AG04449 (cell line): Measurements from ENCODE around the gene CHN2.

Experiments
- CTCF ChIA-PET: fragments of 350-600 bp; formaldehyde crosslinking; extraction: SDS; loops from one replicate; lab custom pipeline; 2021; ENCODE audit warnings: antibody characterized with exemption; lab: Yijun Ruan, JAX
- POLR2A ChIA-PET: fragments of 400-600, 350-600 bp; formaldehyde crosslinking; extraction: SDS; loops from one replicate; lab custom pipeline; 2020; ENCODE audit warnings: antibody characterized with exemption, inconsistent platforms; lab: Yijun Ruan, JAX
- DNase-seq: peaks from one replicate; pipeline ENCODE4 v3.0.0-alpha.2; 2010; ENCODE audit warnings: low read depth, low spot score
- H3K4me3 ChIP-seq: 2 replicates; pipeline ENCODE4 v1.5.1; 2011; ENCODE audit warnings: low read depth, mild to moderate bottlenecking, control low read depth, low read length
- CTCF ChIP-seq: IDR thresholded peaks from one replicate; pipeline ENCODE4 v1.5.1; 2011; ENCODE audit warnings: mild to moderate bottlenecking, moderate library complexity, low read length, control low read depth, inconsistent platforms; ENCODE audit not compliant: insufficient read depth; ENCODE audit errors: missing control alignments

The CHN2 gene

GRCh38 chr7:29253225-29253624 is 58.6 kb downstream of the CHN2 start:
- no peak for TF ChIP-seq CTCF
- CTCF ChIA-PET, result no interaction called here
- DNase-seq, result no peak

GRCh38 chr7:29254591-29254990 is 60.0 kb downstream of the CHN2 start:
- DNase-seq, result no peak
- POLR2A ChIA-PET, result no interaction called here
- CTCF ChIA-PET, result no interaction called here

More at GRCh38 chr7:29253225-29253624, 58.6 kb downstream of the CHN2 start:
- POLR2A ChIA-PET, result no interaction called here
- no peak overlapping the region for H3K4me3 ChIP-seq

GRCh38 chr7:29255199-29255878 is 60.8 kb downstream of the CHN2 start:
- ChIA-PET POLR2A (no interaction called here), CTCF (no interaction called here)
- no peak for DNase-seq
- no peak overlapping the region for H3K4me3 ChIP-seq
- TF ChIP-seq CTCF, result no peak

More at GRCh38 chr7:29254591-29254990, 60.0 kb downstream of the CHN2 start:
- TF ChIP-seq CTCF, result no peak
- H3K4me3 ChIP-seq, result no peak overlapping the region

GRCh38 chr7:29255906-29256692 is 61.5 kb downstream of the CHN2 start:
- no peak for DNase-seq
- CTCF ChIA-PET, result no interaction called here
- H3K4me3 ChIP-seq, result no peak overlapping the region
- POLR2A ChIA-PET, result no interaction called here
- no peak for TF ChIP-seq CTCF

- ChIA-PET CTCF (no interaction called here), POLR2A (no interaction called here)
- no peak for DNase-seq
- no peak for TF ChIP-seq CTCF
- H3K4me3 ChIP-seq, result no peak overlapping the region
These were observed 62.1 kb downstream of the CHN2 start for GRCh38 chr7:29256693-29257002.

- POLR2A ChIA-PET, result no interaction called here
- no peak for DNase-seq
- TF ChIP-seq CTCF, result no peak
- CTCF ChIA-PET, result interaction anchor here (0.6 kb wide), 1 partner anchor 300 kb away, joined by 3 read pairs; no protein-coding TSS in a partner anchor
- H3K4me3 ChIP-seq, result no peak overlapping the region
These were observed 64.4 kb downstream of the CHN2 start for GRCh38 chr7:29258951-29259350.
